GM12891 (cell line): ENCODE results near the gene TNFSF13.

Experiments used
- DNase-seq: peaks from one replicate; pipeline ENCODE4 v3.0.0; 2011; ENCODE audit warnings: low spot score; ENCODE audit not compliant: insufficient read length
- FAIRE-seq: peaks from 2 replicates; lab custom pipeline; 2011; peaks lifted over from hg19 to GRCh38; lab: Jason Lieb, UNC
- PAX5 ChIP-seq: IDR thresholded peaks from 2 replicates; pipeline ENCODE4 v1.6.1; 2011; ENCODE audit warnings: low read length, moderate library complexity, mild to moderate bottlenecking; ENCODE audit not compliant: insufficient read depth, severe bottlenecking
- POLR2A ChIP-seq: IDR thresholded peaks from 2 replicates; pipeline ENCODE4 v1.6.1; 2011; ENCODE audit warnings: low read depth, low read length, control low read depth
- POLR2AphosphoS5 ChIP-seq: IDR thresholded peaks from 2 replicates; pipeline ENCODE4 v1.6.1; 2011; ENCODE audit warnings: low read depth, low read length, control low read depth
- POU2F2 ChIP-seq: IDR thresholded peaks from 2 replicates; pipeline ENCODE4 v1.6.1; 2011; ENCODE audit warnings: low read depth, mild to moderate bottlenecking, control low read depth, low read length, moderate library complexity
- SPI1 ChIP-seq: IDR thresholded peaks from 2 replicates; pipeline ENCODE4 v1.6.1; 2011; ENCODE audit warnings: low read depth, low read length, control low read depth
- TAF1 ChIP-seq: IDR thresholded peaks from 2 replicates; pipeline ENCODE4 v1.6.1; 2011; ENCODE audit warnings: low read depth, low read length, control low read depth

Gene TNFSF13

DNA sequence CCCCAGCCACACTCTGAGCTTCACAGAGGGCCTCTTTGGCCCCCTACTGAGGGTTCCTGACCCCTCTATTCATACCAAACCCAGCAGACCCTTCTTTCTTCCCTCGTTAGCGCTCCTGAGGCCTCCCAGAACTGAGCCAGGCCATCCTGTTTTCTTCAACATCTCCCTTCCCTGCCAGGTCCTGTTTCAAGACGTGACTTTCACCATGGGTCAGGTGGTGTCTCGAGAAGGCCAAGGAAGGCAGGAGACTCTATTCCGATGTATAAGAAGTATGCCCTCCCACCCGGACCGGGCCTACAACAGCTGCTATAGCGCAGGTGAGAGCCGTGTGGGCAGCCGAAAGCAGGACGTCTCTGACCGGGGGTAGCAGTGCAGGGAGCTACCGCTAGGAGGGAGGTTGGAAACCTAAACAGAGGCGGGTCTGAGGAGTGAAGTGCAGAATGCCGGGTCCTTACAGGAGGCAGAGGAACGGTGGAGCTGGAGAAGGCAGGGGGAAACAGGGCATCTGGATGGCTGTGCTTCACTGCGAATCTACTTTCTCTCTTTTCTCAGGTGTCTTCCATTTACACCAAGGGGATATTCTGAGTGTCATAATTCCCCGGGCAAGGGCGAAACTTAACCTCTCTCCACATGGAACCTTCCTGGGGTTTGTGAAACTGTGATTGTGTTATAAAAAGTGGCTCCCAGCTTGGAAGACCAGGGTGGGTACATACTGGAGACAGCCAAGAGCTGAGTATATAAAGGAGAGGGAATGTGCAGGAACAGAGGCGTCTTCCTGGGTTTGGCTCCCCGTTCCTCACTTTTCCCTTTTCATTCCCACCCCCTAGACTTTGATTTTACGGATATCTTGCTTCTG is 1.9 kb downstream of the TNFSF13 start:
- FAIRE-seq (no peak), DNase-seq (peak; percentile 61)
- TF ChIP-seq POLR2A, result no peak
- no peak for TF ChIP-seq POU2F2
- no peak for TF ChIP-seq TAF1
- TF ChIP-seq PAX5, result no peak
- TF ChIP-seq SPI1, result no peak
- TF ChIP-seq POLR2AphosphoS5, result no peak

- no peak for FAIRE-seq
- peak; percentile 77 for DNase-seq
- TF ChIP-seq POLR2AphosphoS5 (no peak), POLR2A (peak; percentile 25; the same call in 1 of the 2 replicates)
Observed at GRCh38 chr17:7561028-7561575, 2.6 kb downstream of the TNFSF13 start.

- DNase-seq (peak; percentile 98), FAIRE-seq (peak; percentile 100)
- no peak for TF ChIP-seq SPI1
- peak; percentile 33 for TF ChIP-seq PAX5
- no peak for TF ChIP-seq POLR2AphosphoS5
- TF ChIP-seq POLR2A, result no peak
- peak; percentile 71; the same call in 1 of the 2 replicates for TF ChIP-seq TAF1
- no peak for TF ChIP-seq POU2F2
Observed at GRCh38 chr17:7561589-7562207, 3.1 kb downstream of the TNFSF13 start, which contains the start of gene SENP3. Gene SENP3 (plus strand): TSS chr17:7561919. CDS start chr17:7563077, 1,158 bp downstream.

GRCh38 chr17:7562208-7562605 is 3.7 kb downstream of the TNFSF13 start:
- DNase-seq (no peak), FAIRE-seq (no peak)
- TF ChIP-seq POLR2A (no peak), TAF1 (no peak), POU2F2 (no peak), PAX5 (no peak)

GRCh38 chr17:7563115-7563869 is 4.7 kb downstream of the TNFSF13 start:
- FAIRE-seq, result no peak
- DNase-seq, result no peak
- TF ChIP-seq SPI1 (no peak), PAX5 (no peak), POU2F2 (no peak), TAF1 (no peak), POLR2AphosphoS5 (no peak), POLR2A (no peak)

DNA sequence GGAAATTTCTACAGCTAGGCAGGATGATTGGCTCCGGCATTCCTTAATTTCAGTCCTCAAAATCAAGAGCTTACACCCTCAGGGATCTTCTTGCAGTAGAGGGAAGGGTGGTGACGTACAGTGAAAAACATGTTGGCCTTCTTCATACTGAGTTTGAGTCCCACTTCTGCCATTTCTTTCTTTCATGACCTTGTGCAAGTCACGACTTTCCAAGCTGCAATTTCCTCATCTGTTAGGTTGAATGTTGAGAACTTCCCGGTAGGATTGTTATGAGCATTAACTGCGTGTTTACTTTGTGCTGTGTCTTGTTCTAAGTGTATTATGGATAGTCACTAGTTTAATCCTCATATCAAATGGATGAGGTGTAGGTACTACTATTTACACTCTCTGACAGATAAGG is 11.0 kb downstream of the TNFSF13 start:
- FAIRE-seq, result no peak

GRCh38 chr17:7570351-7570750 is 11.8 kb downstream of the TNFSF13 start:
- no peak for TF ChIP-seq PAX5
- TF ChIP-seq POU2F2, result no peak
- TF ChIP-seq TAF1, result no peak
- no peak for TF ChIP-seq POLR2A
- no peak for TF ChIP-seq SPI1
- TF ChIP-seq POLR2AphosphoS5, result no peak
- FAIRE-seq, result no peak
- no peak for DNase-seq

More for the DNA sequence above, 11.0 kb downstream of the TNFSF13 start:
- no peak for TF ChIP-seq PAX5
- TF ChIP-seq POLR2A, result no peak
- TF ChIP-seq POU2F2, result no peak
- TF ChIP-seq SPI1, result no peak
- DNase-seq, result no peak

DNA sequence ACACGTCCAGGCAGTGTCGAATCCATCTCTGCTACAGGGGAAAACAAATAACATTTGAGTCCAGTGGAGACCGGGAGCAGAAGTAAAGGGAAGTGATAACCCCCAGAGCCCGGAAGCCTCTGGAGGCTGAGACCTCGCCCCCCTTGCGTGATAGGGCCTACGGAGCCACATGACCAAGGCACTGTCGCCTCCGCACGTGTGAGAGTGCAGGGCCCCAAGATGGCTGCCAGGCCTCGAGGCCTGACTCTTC is 13.7 kb downstream of the TNFSF13 start:
- peak; percentile 75; the same call in 1 of the 2 replicates for TF ChIP-seq TAF1
- peak; percentile 44; the same call in 1 of the 2 replicates for TF ChIP-seq POLR2AphosphoS5
- peak; percentile 86 for TF ChIP-seq SPI1
- no peak for TF ChIP-seq POLR2A
- no peak for TF ChIP-seq POU2F2
- FAIRE-seq, result peak; percentile 99

DNA sequence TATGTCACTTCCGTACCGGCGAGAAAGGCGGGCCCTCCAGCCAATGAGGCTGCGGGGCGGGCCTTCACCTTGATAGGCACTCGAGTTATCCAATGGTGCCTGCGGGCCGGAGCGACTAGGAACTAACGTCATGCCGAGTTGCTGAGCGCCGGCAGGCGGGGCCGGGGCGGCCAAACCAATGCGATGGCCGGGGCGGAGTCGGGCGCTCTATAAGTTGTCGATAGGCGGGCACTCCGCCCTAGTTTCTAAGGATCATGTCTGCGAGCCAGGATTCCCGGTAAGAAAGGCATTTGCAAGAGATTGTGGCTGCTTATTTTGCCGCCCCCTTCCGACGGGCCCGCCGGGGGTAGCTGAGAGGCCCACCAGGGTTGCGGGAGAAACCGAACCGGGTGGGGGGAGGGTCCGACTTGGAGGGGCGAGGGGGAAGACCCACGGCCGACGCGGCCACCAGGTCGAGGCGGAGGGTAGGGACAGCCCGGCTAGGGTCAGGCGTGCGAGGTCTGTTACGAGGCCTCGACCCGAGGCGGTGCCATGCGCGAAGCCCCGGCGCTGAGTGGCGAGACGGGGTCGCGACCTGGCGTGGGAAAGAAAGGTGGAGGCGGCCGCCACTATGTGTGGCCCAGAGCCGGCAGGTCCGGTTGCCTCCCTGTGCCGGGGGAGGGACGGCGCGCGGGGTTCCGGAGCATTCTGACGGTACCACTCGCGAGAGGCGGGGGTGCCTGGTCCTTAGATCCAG is 14.2 kb downstream of the TNFSF13 start:
- peak; percentile 93 for TF ChIP-seq TAF1
- peak; percentile 93 for TF ChIP-seq POU2F2
- no peak for TF ChIP-seq PAX5
- peak; percentile 99 for TF ChIP-seq POLR2AphosphoS5
- TF ChIP-seq SPI1, result no peak
- TF ChIP-seq POLR2A, result peak; percentile 95
- FAIRE-seq (no peak), DNase-seq (peak; percentile 97)

More for the DNA sequence above, 13.7 kb downstream of the TNFSF13 start:
- DNase-seq, result no peak
